ENCODE data around the gene SULF2.

SULF2 gene

DNA sequence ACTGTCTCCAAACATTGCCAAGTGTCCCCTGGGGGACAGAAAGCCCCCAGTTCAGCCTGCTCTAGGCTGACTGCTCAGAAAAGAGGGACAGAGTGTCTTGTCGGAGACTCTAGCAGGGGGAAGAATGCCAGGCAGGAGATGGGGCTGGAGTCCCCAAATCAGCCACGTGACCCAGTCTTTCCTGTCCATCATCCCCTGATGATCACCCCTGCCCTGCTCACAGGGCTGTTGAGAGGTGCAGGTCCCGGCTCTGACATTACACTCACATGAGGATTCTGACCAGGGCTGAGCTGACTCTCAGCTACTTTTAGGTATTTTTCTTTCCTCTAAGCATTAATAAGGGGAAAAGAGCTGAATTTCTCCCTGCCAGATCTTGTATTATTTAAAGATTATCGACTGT lies 115.8 kb downstream of the SULF2 start:
- TF ChIP-seq, protein P1, sequence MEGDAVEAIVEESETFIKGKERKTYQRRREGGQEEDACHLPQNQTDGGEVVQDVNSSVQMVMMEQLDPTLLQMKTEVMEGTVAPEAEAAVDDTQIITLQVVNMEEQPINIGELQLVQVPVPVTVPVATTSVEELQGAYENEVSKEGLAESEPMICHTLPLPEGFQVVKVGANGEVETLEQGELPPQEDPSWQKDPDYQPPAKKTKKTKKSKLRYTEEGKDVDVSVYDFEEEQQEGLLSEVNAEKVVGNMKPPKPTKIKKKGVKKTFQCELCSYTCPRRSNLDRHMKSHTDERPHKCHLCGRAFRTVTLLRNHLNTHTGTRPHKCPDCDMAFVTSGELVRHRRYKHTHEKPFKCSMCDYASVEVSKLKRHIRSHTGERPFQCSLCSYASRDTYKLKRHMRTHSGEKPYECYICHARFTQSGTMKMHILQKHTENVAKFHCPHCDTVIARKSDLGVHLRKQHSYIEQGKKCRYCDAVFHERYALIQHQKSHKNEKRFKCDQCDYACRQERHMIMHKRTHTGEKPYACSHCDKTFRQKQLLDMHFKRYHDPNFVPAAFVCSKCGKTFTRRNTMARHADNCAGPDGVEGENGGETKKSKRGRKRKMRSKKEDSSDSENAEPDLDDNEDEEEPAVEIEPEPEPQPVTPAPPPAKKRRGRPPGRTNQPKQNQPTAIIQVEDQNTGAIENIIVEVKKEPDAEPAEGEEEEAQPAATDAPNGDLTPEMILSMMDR (IDR thresholded peaks at IDR 0.05) = no peak
- Histone ChIP-seq H2AFZ (no peak overlapping the region), H3K36me3 (ENCODE audit: control insufficient read depth, insufficient read depth, low read length) (no peaks in the 10 kb centered on the region), H3K4me2 (ENCODE audit: low read length) (no peak overlapping the region), H3K9ac (no peak overlapping the region), H3K27ac (no peak overlapping the region), H3K79me2 (no peaks in the 10 kb centered on the region), H3K27me3 (ENCODE audit: control insufficient read depth, insufficient read depth, low read length) (no peaks in the 10 kb centered on the region), H3K9me3 (ENCODE audit: control insufficient read depth, low read length) (no peaks in the 10 kb centered on the region), H3K4me3 (ENCODE audit: low read depth, low read length) (no peak overlapping the region), H3K4me1 (no peaks in the 10 kb centered on the region)

DNA sequence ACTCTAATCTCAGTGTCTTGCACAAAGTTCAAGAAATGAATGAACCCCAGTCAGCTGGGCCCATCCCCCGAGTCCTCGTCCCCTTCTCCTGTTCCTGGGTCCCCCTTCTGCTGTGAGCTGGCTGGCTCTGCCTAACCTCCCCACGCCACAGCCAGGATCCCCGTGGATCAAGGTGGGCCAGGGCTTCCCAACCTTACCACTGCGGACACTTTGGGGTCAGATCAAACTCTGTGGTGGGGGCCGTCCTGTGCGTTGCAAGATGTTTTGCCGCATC lies 116.2 kb downstream of the SULF2 start:
- TF ChIP-seq, protein P1 (IDR thresholded peaks at IDR 0.05) = no peak

GRCh38 chr20:47668313-47669151 lies 116.7 kb downstream of the SULF2 start:
- no peak overlapping the region for H3K9ac ChIP-seq
- H3K4me1 ChIP-seq = peaks cover 6% of the 10 kb centered on the region
- H3K9me3 ChIP-seq (ENCODE audit: control insufficient read depth, low read length) = no peaks in the 10 kb centered on the region
- no peaks in the 10 kb centered on the region for H3K79me2 ChIP-seq
- no peak overlapping the region for H2AFZ ChIP-seq
- TF ChIP-seq, protein P1 (IDR thresholded peaks at IDR 0.05) = no peak
- no peak overlapping the region for H3K27ac ChIP-seq
- no peak overlapping the region for H3K4me3 ChIP-seq (ENCODE audit: low read depth, low read length)
- H3K4me2 ChIP-seq (ENCODE audit: low read length) = no peak overlapping the region
- H3K27me3 ChIP-seq (ENCODE audit: control insufficient read depth, insufficient read depth, low read length) = no peaks in the 10 kb centered on the region
- H3K36me3 ChIP-seq (ENCODE audit: control insufficient read depth, insufficient read depth, low read length) = no peaks in the 10 kb centered on the region

More for the DNA sequence above, 116.2 kb downstream of the SULF2 start:
- Histone ChIP-seq H3K27me3 (ENCODE audit: control insufficient read depth, insufficient read depth, low read length) (no peaks in the 10 kb centered on the region), H3K4me3 (ENCODE audit: low read depth, low read length) (no peak overlapping the region), H3K4me2 (ENCODE audit: low read length) (no peak overlapping the region), H3K79me2 (no peaks in the 10 kb centered on the region), H3K27ac (no peak overlapping the region), H3K4me1 (no peaks in the 10 kb centered on the region), H3K36me3 (ENCODE audit: control insufficient read depth, insufficient read depth, low read length) (no peaks in the 10 kb centered on the region), H3K9me3 (ENCODE audit: control insufficient read depth, low read length) (no peaks in the 10 kb centered on the region), H3K9ac (no peak overlapping the region), H2AFZ (no peak overlapping the region)

DNA sequence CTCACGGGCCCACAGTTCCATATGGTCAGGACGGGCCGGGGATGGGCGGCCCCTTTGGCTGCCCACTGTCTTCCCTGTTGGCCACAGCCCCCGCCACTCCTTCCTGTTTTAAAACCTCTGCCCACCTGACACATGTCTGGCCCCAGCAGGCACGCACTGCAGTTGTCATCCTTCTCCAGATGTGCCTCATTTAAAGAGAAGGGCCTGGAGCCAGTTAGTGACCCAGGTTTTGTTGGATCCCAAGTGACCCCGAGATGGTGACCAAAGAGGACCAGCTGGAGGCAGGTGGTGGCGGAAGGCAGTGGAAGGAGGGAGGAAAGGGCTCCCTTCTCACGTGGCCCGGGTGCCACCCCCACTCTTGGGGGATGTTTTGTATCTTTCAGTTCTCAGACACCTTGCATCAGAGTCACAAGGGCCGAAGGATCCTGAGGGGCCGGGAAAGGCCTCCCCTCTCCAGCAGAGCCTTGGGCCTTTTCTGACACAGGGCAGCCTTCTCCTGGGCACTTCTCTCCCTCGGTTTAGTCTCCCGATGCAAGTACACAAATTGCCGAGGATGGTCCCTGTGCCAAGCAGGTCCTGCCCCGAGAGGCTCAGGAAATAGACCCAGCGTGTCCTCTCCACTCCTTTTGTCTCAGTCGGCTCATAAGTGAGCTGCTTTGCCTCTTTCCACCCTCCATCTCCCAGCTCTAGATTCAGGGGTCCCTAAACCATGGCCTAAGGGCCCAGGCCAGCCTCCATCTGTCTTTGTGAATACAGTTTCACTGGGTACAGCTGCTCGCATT lies 117.6 kb downstream of the SULF2 start:
- TF ChIP-seq, protein P1 (IDR thresholded peaks at IDR 0.05) = no peak
- Histone ChIP-seq H3K27ac (no peak overlapping the region), H3K4me2 (ENCODE audit: low read length) (no peak overlapping the region), H3K9me3 (ENCODE audit: control insufficient read depth, low read length) (no peaks in the 10 kb centered on the region), H2AFZ (no peak overlapping the region), H3K4me3 (ENCODE audit: low read depth, low read length) (no peak overlapping the region), H3K9ac (no peak overlapping the region), H3K27me3 (ENCODE audit: control insufficient read depth, insufficient read depth, low read length) (no peaks in the 10 kb centered on the region), H3K4me1 (peaks cover 8% of the 10 kb centered on the region), H3K36me3 (ENCODE audit: control insufficient read depth, insufficient read depth, low read length) (no peaks in the 10 kb centered on the region), H3K79me2 (no peaks in the 10 kb centered on the region)

Measured in parathyroid adenoma (tissue), 2 donors.